ENCODE measurements around the gene CYRIA. TPM values are rescaled to one million over a fixed set of nuclear protein-coding genes. Genes with fewer than 3 reads are reported as not detected.

CYRIA gene
- polyA plus RNA-seq, 1 donor (not counting 4 experiments of a cell fraction or from before 2014, with no cell fraction given): 0.79 TPM

DNA sequence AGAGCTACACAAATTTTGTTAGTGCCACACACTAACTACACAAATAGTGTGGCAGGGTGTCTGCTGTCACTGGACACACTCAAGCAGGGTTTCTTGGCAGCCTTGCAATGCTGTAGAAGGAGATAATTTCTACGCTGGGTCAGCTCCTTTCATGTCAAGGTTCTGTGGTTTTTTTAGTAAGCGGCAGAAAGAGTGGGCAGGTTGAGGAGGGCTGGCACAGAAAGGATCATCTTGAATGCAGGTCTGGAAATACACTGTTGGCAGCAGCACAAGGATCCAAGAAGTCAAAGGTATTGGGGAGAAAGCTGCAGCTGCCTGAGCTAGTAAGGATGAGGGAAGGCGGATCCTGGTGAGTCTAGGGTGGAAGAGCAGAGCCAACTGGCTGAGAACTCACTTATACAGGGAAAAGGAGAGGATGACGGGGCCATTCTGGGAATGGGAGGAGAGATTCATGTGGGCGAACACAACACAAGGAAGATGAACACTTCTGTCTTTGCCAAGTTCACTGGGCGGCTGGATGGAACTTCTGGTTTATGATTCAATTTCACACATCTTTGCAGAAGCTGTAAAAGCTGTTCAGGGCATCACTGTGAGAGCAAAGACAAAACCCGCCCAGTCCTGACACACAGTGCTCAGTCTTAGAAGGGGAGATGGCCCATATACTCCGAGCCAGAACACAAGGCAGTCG is 16.9 kb upstream of the CYRIA start:
- Histone ChIP-seq H3K9me1 (ENCODE audit: control insufficient read depth, extremely low read depth, insufficient read depth, low read length) (no peaks in the 10 kb centered on the region), H3K4me1 (ENCODE audit: control insufficient read depth, extremely low read depth, insufficient read depth, low read length) (no peaks in the 10 kb centered on the region), H3K27ac (ENCODE audit: control insufficient read depth, insufficient read depth, low read length) (no peak overlapping the region), H3K36me3 (ENCODE audit: control insufficient read depth in 2 of 2, extremely low read depth in 1 of 2, insufficient read depth in 2 of 2, low read length in 2 of 2) (no peaks in the 10 kb centered on the region), H3K9me3 (ENCODE audit: control insufficient read depth, low read depth, low read length) (no peaks in the 10 kb centered on the region), H3K79me2 (ENCODE audit: control insufficient read depth, insufficient read depth, low read length) (no peaks in the 10 kb centered on the region), H3K4me3 (ENCODE audit: control insufficient read depth in 2 of 3, extremely low read depth in 1 of 3, insufficient read depth in 2 of 3, low read depth in 1 of 3, low read length in 3 of 3) (no peak overlapping the region), H3K9ac (ENCODE audit: control insufficient read depth, extremely low read depth, insufficient read depth, low read length) (no peak overlapping the region), H3K4me2 (ENCODE audit: control insufficient read depth, extremely low read depth, insufficient read depth, low read depth, low read length) (no peak overlapping the region), H2AFZ (ENCODE audit: control insufficient read depth, low read length) (no peak overlapping the region), H3K27me3 (ENCODE audit: control insufficient read depth, extremely low read depth, insufficient read depth, low read length) (no peaks in the 10 kb centered on the region), H4K20me1 (ENCODE audit: control insufficient read depth, extremely low read depth, insufficient read depth, low read length) (no peaks in the 10 kb centered on the region)
- no peak for TF ChIP-seq CTCF (optimal IDR thresholded peaks at IDR 0.05 in 1 of 3, IDR thresholded peaks at IDR 0.05 in 1 of 3, conservative IDR thresholded peaks at IDR 0.05 in 1 of 3; ENCODE audit: extremely low read depth in 1 of 3, insufficient read depth in 2 of 3, low read length in 3 of 3)
- no peak for TF ChIP-seq EZH2 (IDR thresholded peaks at IDR 0.05; ENCODE audit: low read length)
- FAIRE-seq: no peak
- DNase-seq (ENCODE audit: low read depth, low spot score): no peak
- dilution Hi-C loops (cut with MboI; ENCODE audit: extremely low pct_ligation_motif_present, low sequenced_read_pairs): no loop called here

GRCh38 chr2:16680781-16681180 is 15.1 kb upstream of the CYRIA start:
- Histone ChIP-seq H3K79me2 (ENCODE audit: control insufficient read depth, insufficient read depth, low read length) (no peaks in the 10 kb centered on the region), H3K36me3 (ENCODE audit: control insufficient read depth in 2 of 2, extremely low read depth in 1 of 2, insufficient read depth in 2 of 2, low read length in 2 of 2) (no peaks in the 10 kb centered on the region), H3K9me1 (ENCODE audit: control insufficient read depth, extremely low read depth, insufficient read depth, low read length) (no peaks in the 10 kb centered on the region), H3K4me1 (ENCODE audit: control insufficient read depth, extremely low read depth, insufficient read depth, low read length) (no peaks in the 10 kb centered on the region), H3K27me3 (ENCODE audit: control insufficient read depth, extremely low read depth, insufficient read depth, low read length) (no peaks in the 10 kb centered on the region), H2AFZ (ENCODE audit: control insufficient read depth, low read length) (no peak overlapping the region), H4K20me1 (ENCODE audit: control insufficient read depth, extremely low read depth, insufficient read depth, low read length) (no peaks in the 10 kb centered on the region), H3K4me2 (ENCODE audit: control insufficient read depth, extremely low read depth, insufficient read depth, low read depth, low read length) (no peak overlapping the region), H3K9me3 (ENCODE audit: control insufficient read depth, low read depth, low read length) (no peaks in the 10 kb centered on the region), H3K27ac (ENCODE audit: control insufficient read depth, insufficient read depth, low read length) (no peak overlapping the region), H3K4me3 (ENCODE audit: control insufficient read depth in 2 of 3, extremely low read depth in 1 of 3, insufficient read depth in 2 of 3, low read depth in 1 of 3, low read length in 3 of 3) (no peak overlapping the region), H3K9ac (ENCODE audit: control insufficient read depth, extremely low read depth, insufficient read depth, low read length) (no peak overlapping the region)
- dilution Hi-C loops (cut with MboI; ENCODE audit: extremely low pct_ligation_motif_present, low sequenced_read_pairs): no loop called here
- FAIRE-seq: no peak
- TF ChIP-seq EZH2 (IDR thresholded peaks at IDR 0.05; ENCODE audit: low read length) (no peak), CTCF (optimal IDR thresholded peaks at IDR 0.05 in 1 of 3, IDR thresholded peaks at IDR 0.05 in 1 of 3, conservative IDR thresholded peaks at IDR 0.05 in 1 of 3; ENCODE audit: extremely low read depth in 1 of 3, insufficient read depth in 2 of 3, low read length in 3 of 3) (no peak)
- no peak for DNase-seq (ENCODE audit: low read depth, low spot score)
